Mesendoderm (in vitro differentiated cells): Measurements from ENCODE around the gene SGPL1.

Experiments used
- DNase-seq: peaks from one replicate; pipeline ENCODE4 v3.0.0; 2013
- H2AK5ac ChIP-seq: 2 replicates; pipeline ENCODE4 v1.6.1; 2013; ENCODE audit warnings: low read length, inconsistent platforms
- H2BK120ac ChIP-seq: 2 replicates; pipeline ENCODE4 v1.6.1; 2013; ENCODE audit warnings: low read depth, mild to moderate bottlenecking, low read length, moderate library complexity, mixed read lengths
- H2BK15ac ChIP-seq: replicated peaks from 2 replicates; pipeline ENCODE4 v1.6.1; 2013; ENCODE audit warnings: low read depth, mild to moderate bottlenecking, moderate library complexity
- H2BK5ac ChIP-seq: 2 replicates; pipeline ENCODE4 v1.6.1; 2013; ENCODE audit warnings: low read length, inconsistent platforms
- H3K18ac ChIP-seq: 2 replicates; pipeline ENCODE4 v1.6.1; 2013; ENCODE audit warnings: mild to moderate bottlenecking, low read length, mixed read lengths
- H3K23ac ChIP-seq: one replicate; pipeline ENCODE4 v1.6.1; 2013; ENCODE audit warnings: low read length
- H3K27ac ChIP-seq: 2 replicates; pipeline ENCODE4 v1.5.1; 2013; ENCODE audit warnings: low read depth, mild to moderate bottlenecking, inconsistent platforms, low read length, moderate library complexity
- H3K27me3 ChIP-seq: 2 replicates; pipeline ENCODE4 v1.6.1; 2013; ENCODE audit warnings: low read length, control low read depth, mild to moderate bottlenecking, inconsistent platforms; ENCODE audit not compliant: insufficient read depth, poor library complexity
- H3K36me3 ChIP-seq: 2 replicates; pipeline ENCODE4 v1.6.1; 2013; ENCODE audit warnings: low read length, inconsistent platforms; ENCODE audit not compliant: control insufficient read depth, insufficient read depth
- H3K4ac ChIP-seq: one replicate; pipeline ENCODE4 v1.6.1; 2013; ENCODE audit warnings: low read depth, mild to moderate bottlenecking, low read length, moderate library complexity
- H3K4me1 ChIP-seq: 2 replicates; pipeline ENCODE4 v1.6.1; 2013; ENCODE audit warnings: low read depth, low read length, inconsistent platforms; ENCODE audit not compliant: control insufficient read depth
- H3K4me2 ChIP-seq: 2 replicates; pipeline ENCODE4 v1.6.1; 2013; ENCODE audit warnings: low read length
- H3K4me3 ChIP-seq: 2 replicates; pipeline ENCODE4 v1.5.1; 2013; ENCODE audit warnings: mild to moderate bottlenecking, low read length
- H3K56ac ChIP-seq: one replicate; pipeline ENCODE4 v1.6.1; 2013; ENCODE audit warnings: low read length
- H3K79me1 ChIP-seq: 2 replicates; pipeline ENCODE4 v1.6.1; 2013; ENCODE audit warnings: low read length, inconsistent platforms
- H3K79me2 ChIP-seq: 2 replicates; pipeline ENCODE4 v1.6.1; 2013; ENCODE audit warnings: mild to moderate bottlenecking, low read length; ENCODE audit not compliant: control insufficient read depth, insufficient read depth
- H3K9ac ChIP-seq: 2 replicates; pipeline ENCODE4 v1.6.1; 2013; ENCODE audit warnings: low read length, inconsistent platforms
- H4K5ac ChIP-seq: one replicate; pipeline ENCODE4 v1.6.1; 2013; ENCODE audit warnings: low read length
- H4K8ac ChIP-seq: one replicate; pipeline ENCODE4 v1.6.1; 2013; ENCODE audit warnings: low read depth, mild to moderate bottlenecking, control low read depth, low read length, moderate library complexity
- WGBS: extraction: QIAGEN DNeasy Blood & Tissue Kit; methylation state at CpG from one replicate; pipeline ENCODE4 v1.1.7; 2013; ENCODE audit warnings: low lambda C conversion rate, missing lambda C conversion rate; ENCODE audit not compliant: insufficient coverage; ENCODE audit errors: extremely low coverage; 5-methylcytosine and 5-hydroxymethylcytosine counted together

SGPL1 gene

GRCh38 chr10:70834441-70835151, 18.8 kb downstream of the SGPL1 start:
- H3K4me1 ChIP-seq: no peaks in the 10 kb centered on the region
- H4K5ac ChIP-seq: no peak overlapping the region
- H3K9ac ChIP-seq: no peak overlapping the region
- no peaks in the 10 kb centered on the region for H3K27me3 ChIP-seq
- H2BK120ac ChIP-seq: no peak overlapping the region
- H3K4me3 ChIP-seq: no peak overlapping the region
- no peak overlapping the region for H3K4me2 ChIP-seq
- WGBS: no CpG with 5 or more reads among the region's 7 CpGs
- H3K23ac ChIP-seq: no peak overlapping the region
- no peak overlapping the region for H3K56ac ChIP-seq
- no peak overlapping the region for H3K27ac ChIP-seq
- peaks cover 35% of the 10 kb centered on the region for H3K79me2 ChIP-seq
- H3K4ac ChIP-seq: peak overlapping the region; percentile 10
- no peaks in the 10 kb centered on the region for H3K36me3 ChIP-seq
- H2AK5ac ChIP-seq: no peak overlapping the region
- H2BK5ac ChIP-seq: no peak overlapping the region
- H3K18ac ChIP-seq: no peak overlapping the region
- DNase-seq: no peak
- no peak overlapping the region for H4K8ac ChIP-seq
- peaks cover 25% of the 10 kb centered on the region for H3K79me1 ChIP-seq
- H2BK15ac ChIP-seq: no peak overlapping the region

- Histone ChIP-seq H2BK15ac (no peak overlapping the region), H4K8ac (no peak overlapping the region), H3K4me1 (no peaks in the 10 kb centered on the region), H2BK5ac (no peak overlapping the region), H3K27me3 (no peaks in the 10 kb centered on the region), H3K23ac (no peak overlapping the region), H3K4ac (no peak overlapping the region), H3K36me3 (no peaks in the 10 kb centered on the region), H3K56ac (no peak overlapping the region), H3K27ac (no peak overlapping the region), H3K18ac (no peak overlapping the region), H3K4me2 (no peak overlapping the region), H2BK120ac (no peak overlapping the region), H2AK5ac (no peak overlapping the region), H3K79me1 (peaks cover 28% of the 10 kb centered on the region), H3K79me2 (peaks cover 37% of the 10 kb centered on the region), H3K4me3 (no peak overlapping the region), H4K5ac (no peak overlapping the region), H3K9ac (no peak overlapping the region)
- no peak for DNase-seq
- WGBS: no CpG with 5 or more reads among the region's 2 CpGs
Measured at GRCh38 chr10:70836319-70836718, 20.6 kb downstream of the SGPL1 start.

GRCh38 chr10:70837660-70838059, 21.9 kb downstream of the SGPL1 start:
- H2BK15ac ChIP-seq: no peak overlapping the region
- no peak overlapping the region for H3K27ac ChIP-seq
- no peak overlapping the region for H3K9ac ChIP-seq
- H3K4me2 ChIP-seq: no peak overlapping the region
- no peak overlapping the region for H3K56ac ChIP-seq
- WGBS: no CpG with 5 or more reads among the region's 3 CpGs
- no peak overlapping the region for H2AK5ac ChIP-seq
- H3K4me1 ChIP-seq: no peaks in the 10 kb centered on the region
- H3K79me2 ChIP-seq: peaks cover 36% of the 10 kb centered on the region
- no peak overlapping the region for H3K18ac ChIP-seq
- no peaks in the 10 kb centered on the region for H3K36me3 ChIP-seq
- no peak overlapping the region for H3K23ac ChIP-seq
- no peak overlapping the region for H4K5ac ChIP-seq
- no peak overlapping the region for H2BK120ac ChIP-seq
- H4K8ac ChIP-seq: no peak overlapping the region
- H3K4me3 ChIP-seq: no peak overlapping the region
- DNase-seq: no peak
- H3K27me3 ChIP-seq: no peaks in the 10 kb centered on the region
- no peak overlapping the region for H3K4ac ChIP-seq
- H3K79me1 ChIP-seq: peaks cover 30% of the 10 kb centered on the region
- H2BK5ac ChIP-seq: no peak overlapping the region

GRCh38 chr10:70838270-70838805, 22.6 kb downstream of the SGPL1 start:
- no peak overlapping the region for H2BK15ac ChIP-seq
- no peak overlapping the region for H2AK5ac ChIP-seq
- H3K36me3 ChIP-seq: no peaks in the 10 kb centered on the region
- H2BK5ac ChIP-seq: no peak overlapping the region
- no peaks in the 10 kb centered on the region for H3K4me1 ChIP-seq
- H4K8ac ChIP-seq: no peak overlapping the region
- no peak overlapping the region for H3K18ac ChIP-seq
- no peak overlapping the region for H4K5ac ChIP-seq
- H3K9ac ChIP-seq: no peak overlapping the region
- no peak overlapping the region for H3K27ac ChIP-seq
- no peak overlapping the region for H3K4ac ChIP-seq
- no peak overlapping the region for H3K4me3 ChIP-seq
- H2BK120ac ChIP-seq: no peak overlapping the region
- H3K27me3 ChIP-seq: no peaks in the 10 kb centered on the region
- H3K79me2 ChIP-seq: peaks cover 32% of the 10 kb centered on the region
- DNase-seq: no peak
- H3K4me2 ChIP-seq: no peak overlapping the region
- H3K23ac ChIP-seq: no peak overlapping the region
- no CpG with 5 or more reads among the region's 4 CpGs for WGBS
- no peak overlapping the region for H3K56ac ChIP-seq
- H3K79me1 ChIP-seq: peaks cover 32% of the 10 kb centered on the region

GRCh38 chr10:70840836-70841235, 25.1 kb downstream of the SGPL1 start:
- Histone ChIP-seq H3K27me3 (no peaks in the 10 kb centered on the region), H3K36me3 (no peaks in the 10 kb centered on the region), H3K18ac (no peak overlapping the region), H4K8ac (no peak overlapping the region), H3K4me1 (no peaks in the 10 kb centered on the region), H3K79me1 (peaks cover 23% of the 10 kb centered on the region), H3K4me3 (no peak overlapping the region), H3K4ac (no peak overlapping the region), H4K5ac (no peak overlapping the region), H3K79me2 (peaks cover 18% of the 10 kb centered on the region), H2BK15ac (no peak overlapping the region), H2BK120ac (no peak overlapping the region), H3K23ac (no peak overlapping the region), H3K9ac (no peak overlapping the region), H3K56ac (no peak overlapping the region), H2AK5ac (no peak overlapping the region), H3K4me2 (no peak overlapping the region), H3K27ac (no peak overlapping the region), H2BK5ac (no peak overlapping the region)
- no peak for DNase-seq
- whole genome bisulfite sequencing: no CpG with 5 or more reads among the region's 2 CpGs

- H3K4me2 ChIP-seq: no peak overlapping the region
- DNase-seq: no peak
- no peak overlapping the region for H2BK15ac ChIP-seq
- no peak overlapping the region for H3K56ac ChIP-seq
- H3K4me3 ChIP-seq: no peak overlapping the region
- peaks cover 12% of the 10 kb centered on the region for H3K79me2 ChIP-seq
- H3K23ac ChIP-seq: no peak overlapping the region
- no peak overlapping the region for H4K5ac ChIP-seq
- H3K4ac ChIP-seq: no peak overlapping the region
- no peaks in the 10 kb centered on the region for H3K36me3 ChIP-seq
- H2BK5ac ChIP-seq: no peak overlapping the region
- H3K27ac ChIP-seq: no peak overlapping the region
- peaks cover 19% of the 10 kb centered on the region for H3K79me1 ChIP-seq
- WGBS: no CpG with 5 or more reads among the region's 2 CpGs
- H3K4me1 ChIP-seq: no peaks in the 10 kb centered on the region
- no peaks in the 10 kb centered on the region for H3K27me3 ChIP-seq
- no peak overlapping the region for H2BK120ac ChIP-seq
- no peak overlapping the region for H4K8ac ChIP-seq
- no peak overlapping the region for H3K9ac ChIP-seq
- no peak overlapping the region for H3K18ac ChIP-seq
- no peak overlapping the region for H2AK5ac ChIP-seq
Measured at GRCh38 chr10:70843333-70843732, 27.6 kb downstream of the SGPL1 start.
